Adipose tissue (tissue), 3 donors: ENCODE results near the gene WBP2. TPM values are rescaled to one million over a fixed set of nuclear protein-coding genes. Genes with fewer than 3 reads are reported as not detected.
A peak's percentile ranks its signal among the peaks of the same experiment; 100 is the strongest.

Source experiments
- H3K27ac ChIP-seq: one replicate; pipeline ENCODE4 v1.5.1; 2013; ENCODE audit warnings: low read depth, low read length
- WGBS, 3 donors: extraction: QIAGEN DNeasy Blood & Tissue Kit; methylation state at CpG; one replicate each; pipeline ENCODE4 v1.1.7; 2013; 5-methylcytosine and 5-hydroxymethylcytosine counted together
- polyA plus RNA-seq, 3 donors: library from polyadenylated mRNA; stranded (reverse); fragments of 200-250 nt; gene quantifications; one replicate each; pipeline ENCODE4 v1.2.3, GENCODE V29; 2013
- donor health status: healthy with polysubstance abuse.
- donor health status: Bipolar disorder and iron deficiency.
- donor health status: healthy.

Gene WBP2
- 100 to 1,000 TPM in 2 of 3 donors, 10 to 100 TPM in 1; 85.0 to 162 (median 107) TPM for polyA plus RNA-seq

- 0% methylated on average over 57 to 58 of the region's 58 CpGs for WGBS, 3 donors
- peak within 1 kb of the TSS; percentile 61 for H3K27ac ChIP-seq
These were observed at the start of gene WBP2 for GRCh38 chr17:75855310-75856061. Gene WBP2 (minus strand): TSS chr17:75855335. CDS start chr17:75855297, 38 bp downstream.

DNA sequence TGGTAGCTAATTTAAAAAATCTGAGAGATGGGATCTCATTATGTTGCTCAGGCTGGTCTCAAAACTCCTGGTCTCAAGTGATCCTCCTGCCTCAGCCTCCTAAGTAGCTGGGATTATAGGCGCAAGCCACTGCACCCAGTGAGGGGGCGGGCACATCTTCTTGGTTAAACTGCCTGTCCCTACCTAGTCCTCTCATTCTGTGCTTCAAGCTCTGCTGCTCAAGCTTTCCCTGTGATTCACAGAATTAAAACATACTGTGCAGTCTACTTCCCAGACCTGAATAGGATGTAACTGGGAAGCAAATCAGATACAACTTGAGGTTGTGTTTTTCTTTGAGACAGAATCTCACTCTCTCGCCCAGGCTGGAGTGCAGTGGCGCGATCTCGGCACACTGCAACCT lies 47.3 kb upstream of the WBP2 start:
- no peak overlapping the region for H3K27ac ChIP-seq
- WGBS, 3 donors = 94 to 96% (median 95%) methylated on average over 6 of the region's 6 CpGs

GRCh38 chr17:75901727-75902126 lies 46.6 kb upstream of the WBP2 start:
- WGBS, 3 donors = 89 to 92% (median 90%) methylated on average over 18 of the region's 18 CpGs
- H3K27ac ChIP-seq = no peak overlapping the region

GRCh38 chr17:75900691-75901533 lies 45.8 kb upstream of the WBP2 start:
- WGBS, 3 donors = 79 to 90% (median 90%) methylated on average over 13 of the region's 13 CpGs
- H3K27ac ChIP-seq = no peak overlapping the region

DNA sequence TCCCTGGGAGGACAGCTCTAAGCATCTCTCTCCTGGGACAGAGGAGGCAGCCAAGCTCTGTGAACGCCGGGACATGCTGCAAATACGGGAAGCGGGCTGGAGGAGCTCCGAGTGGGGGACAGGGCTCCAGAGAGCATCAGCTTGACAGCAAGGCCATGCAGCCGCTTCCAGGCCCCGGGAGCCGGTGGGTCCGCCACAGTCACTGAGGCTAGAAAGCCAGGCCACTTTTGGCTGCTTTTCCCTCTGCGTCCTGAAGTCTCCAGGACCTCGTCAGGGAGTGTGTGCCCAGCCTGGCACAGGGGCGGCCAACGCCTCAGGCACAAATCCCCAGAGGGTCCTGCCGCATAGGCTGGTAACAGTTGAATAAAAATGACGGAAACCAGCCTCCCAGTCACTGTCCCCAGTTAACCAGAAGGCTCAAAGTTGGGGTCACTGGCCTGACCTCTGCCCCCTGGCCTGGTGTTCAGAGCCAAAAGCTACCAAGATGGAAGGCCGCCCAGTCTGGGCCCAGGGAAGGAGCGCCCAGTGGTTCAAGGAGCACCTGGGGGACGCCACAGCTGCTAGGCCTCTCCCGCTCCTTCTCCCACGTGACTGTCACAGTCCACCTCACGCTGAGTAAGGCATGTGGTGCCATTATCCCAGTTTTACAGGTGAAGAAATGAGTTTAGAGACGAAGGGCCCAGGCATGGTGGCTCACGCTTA lies 44.8 kb upstream of the WBP2 start:
- WGBS, 3 donors = 88 to 89% (median 89%) methylated on average over 23 of the region's 23 CpGs
- H3K27ac ChIP-seq = no peak overlapping the region

DNA sequence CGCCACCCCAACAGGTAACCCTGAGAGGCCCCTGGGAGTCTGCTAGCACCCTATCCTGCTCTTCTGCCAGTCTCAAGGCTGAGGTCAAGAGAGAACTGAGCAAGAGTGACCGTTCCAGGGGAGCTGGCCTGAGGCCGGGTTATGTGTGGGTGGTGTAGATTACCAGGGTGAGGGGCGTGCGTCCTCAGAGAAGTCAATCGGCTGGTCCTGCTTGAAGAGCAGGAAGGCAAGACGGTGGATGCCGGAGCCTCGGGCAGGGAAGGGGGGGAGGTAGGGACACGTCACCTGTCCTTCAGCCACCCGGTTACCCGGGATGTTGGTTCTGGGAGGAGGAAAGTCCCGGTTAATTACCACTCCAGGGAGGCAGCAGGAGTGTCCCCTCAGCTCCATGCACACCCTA lies 44.2 kb upstream of the WBP2 start:
- WGBS, 3 donors = 86 to 94% (median 90%) methylated on average over 13 of the region's 13 CpGs
- H3K27ac ChIP-seq = no peak overlapping the region

- H3K27ac ChIP-seq = no peak overlapping the region
- WGBS, 3 donors = 96 to 97% (median 97%) methylated on average over 16 of the region's 16 CpGs
These were observed 43.7 kb upstream of the WBP2 start for GRCh38 chr17:75898791-75899190.

DNA sequence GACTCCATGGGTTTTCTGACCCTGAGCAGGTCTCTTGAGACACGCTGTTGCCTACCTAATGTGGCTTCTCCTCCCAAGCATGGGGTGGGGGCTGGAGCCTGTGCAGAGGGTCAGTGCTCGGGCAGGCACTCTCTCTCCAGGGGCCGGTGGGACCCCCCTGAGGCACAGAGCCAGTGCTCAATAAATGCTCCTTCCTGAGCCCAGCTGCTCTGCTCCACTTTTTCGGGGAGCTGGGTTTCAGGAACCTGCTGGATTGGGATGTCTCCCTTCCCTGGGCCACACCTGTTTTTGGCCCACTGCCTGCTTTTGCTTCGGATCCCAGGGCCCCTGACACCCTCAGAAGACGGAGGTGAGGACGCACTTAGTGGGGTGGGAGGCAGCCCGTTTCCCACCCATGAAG lies 42.9 kb upstream of the WBP2 start:
- 86 to 93% (median 87%) methylated on average over 8 of the region's 8 CpGs for WGBS, 3 donors
- H3K27ac ChIP-seq = no peak overlapping the region

DNA sequence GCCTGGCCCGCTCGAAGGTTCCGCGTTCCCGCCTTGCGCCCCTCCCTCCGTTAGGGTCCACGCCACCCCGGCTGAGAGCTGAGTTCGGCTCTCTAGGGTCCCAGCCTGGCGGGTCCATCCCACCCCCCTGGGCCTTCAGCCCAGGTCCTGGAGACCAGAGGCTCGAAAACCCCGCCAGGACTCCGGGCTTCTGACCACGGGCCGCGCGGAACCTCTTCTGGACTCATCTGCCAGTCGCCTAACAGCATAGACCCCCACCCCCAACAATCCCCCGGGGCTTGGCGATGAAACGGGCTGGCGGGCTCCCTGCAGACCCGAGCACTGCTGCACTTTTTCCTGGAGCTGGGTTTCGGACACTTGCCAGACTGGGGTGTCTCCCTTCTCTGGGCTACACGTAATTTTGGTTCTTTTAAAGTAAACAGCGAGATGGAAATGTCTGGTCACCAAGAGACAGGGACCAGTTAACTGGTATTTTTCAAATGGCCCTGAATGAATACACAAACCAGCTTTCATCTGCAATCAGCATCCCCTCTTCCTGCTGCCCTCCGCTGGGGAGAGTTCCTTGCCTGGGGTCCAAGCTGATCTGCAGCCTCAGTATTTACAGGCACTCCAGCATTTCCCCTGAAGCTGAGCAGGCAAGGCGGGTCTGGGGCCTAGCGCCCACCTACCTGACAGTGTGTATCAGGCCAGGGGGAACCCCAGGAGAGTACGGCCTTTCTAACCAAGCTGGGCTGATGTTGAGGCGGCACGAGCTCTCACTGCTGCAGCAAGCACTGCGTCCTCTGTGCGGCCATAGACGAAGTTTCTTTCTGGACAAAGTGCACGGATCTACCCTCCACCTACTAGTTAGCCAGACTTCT lies 42.3 kb upstream of the WBP2 start:
- H3K27ac ChIP-seq = no peak overlapping the region
- 46 to 62% (median 48%) methylated on average over 30 to 37 of the region's 37 CpGs for WGBS, 3 donors

- WGBS, 3 donors = 0 to 1% (median 1%) methylated on average over 60 to 102 of the region's 102 CpGs
- H3K27ac ChIP-seq = no peak within 1 kb of the TSS
These were observed 41.5 kb upstream of the WBP2 start, which contains the start of gene TRIM65 for GRCh38 chr17:75896415-75897159. Gene TRIM65 (minus strand): TSS chr17:75896951. CDS start chr17:75896937, 14 bp downstream.

DNA sequence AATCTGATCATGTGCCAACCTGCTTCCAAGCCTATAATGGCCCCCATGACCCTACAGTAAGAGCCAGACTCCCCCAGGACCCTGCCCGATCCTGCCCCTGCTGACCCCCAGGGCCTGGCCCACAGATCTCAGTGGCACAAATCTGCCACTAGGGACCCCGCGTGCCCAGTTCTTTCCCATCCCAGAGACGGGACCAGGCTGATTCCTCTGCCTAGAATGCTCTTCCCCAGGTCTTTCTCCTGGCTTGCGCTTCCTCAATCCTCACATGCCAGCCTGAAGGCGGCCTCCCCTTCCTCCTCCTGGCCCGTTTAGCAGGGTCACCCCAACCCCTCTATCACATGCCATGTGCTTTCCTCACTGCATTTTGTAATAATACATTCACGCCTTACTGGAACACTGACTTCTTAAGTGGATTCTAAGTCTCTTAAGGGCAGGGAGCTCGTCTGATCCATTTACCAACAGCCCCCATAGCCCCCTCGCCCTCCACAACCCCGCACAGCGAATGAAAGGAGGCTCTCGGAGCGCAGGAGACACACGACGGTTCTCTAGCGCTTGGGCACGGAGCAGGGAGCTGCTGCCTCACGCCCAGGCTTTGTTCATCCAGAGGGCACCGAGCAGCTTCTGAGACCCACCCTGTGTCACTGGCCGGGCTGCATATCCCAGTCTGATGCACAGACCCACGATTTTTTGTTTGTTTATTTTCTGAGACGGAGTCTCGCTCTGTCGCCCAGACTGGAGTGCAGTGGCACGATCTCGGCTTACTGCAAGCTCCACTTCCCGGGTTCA lies 40.4 kb upstream of the WBP2 start:
- WGBS, 3 donors = 21 to 45% (median 24%) methylated on average over 28 of the region's 28 CpGs
- no peak overlapping the region for H3K27ac ChIP-seq

GRCh38 chr17:75894049-75894733 lies 39.1 kb upstream of the WBP2 start:
- 71 to 83% (median 73%) methylated on average over 22 of the region's 22 CpGs for WGBS, 3 donors
- no peak overlapping the region for H3K27ac ChIP-seq

GRCh38 chr17:75893305-75894048 lies 38.3 kb upstream of the WBP2 start:
- no peak overlapping the region for H3K27ac ChIP-seq
- 90 to 94% (median 92%) methylated on average over 18 of the region's 18 CpGs for WGBS, 3 donors

DNA sequence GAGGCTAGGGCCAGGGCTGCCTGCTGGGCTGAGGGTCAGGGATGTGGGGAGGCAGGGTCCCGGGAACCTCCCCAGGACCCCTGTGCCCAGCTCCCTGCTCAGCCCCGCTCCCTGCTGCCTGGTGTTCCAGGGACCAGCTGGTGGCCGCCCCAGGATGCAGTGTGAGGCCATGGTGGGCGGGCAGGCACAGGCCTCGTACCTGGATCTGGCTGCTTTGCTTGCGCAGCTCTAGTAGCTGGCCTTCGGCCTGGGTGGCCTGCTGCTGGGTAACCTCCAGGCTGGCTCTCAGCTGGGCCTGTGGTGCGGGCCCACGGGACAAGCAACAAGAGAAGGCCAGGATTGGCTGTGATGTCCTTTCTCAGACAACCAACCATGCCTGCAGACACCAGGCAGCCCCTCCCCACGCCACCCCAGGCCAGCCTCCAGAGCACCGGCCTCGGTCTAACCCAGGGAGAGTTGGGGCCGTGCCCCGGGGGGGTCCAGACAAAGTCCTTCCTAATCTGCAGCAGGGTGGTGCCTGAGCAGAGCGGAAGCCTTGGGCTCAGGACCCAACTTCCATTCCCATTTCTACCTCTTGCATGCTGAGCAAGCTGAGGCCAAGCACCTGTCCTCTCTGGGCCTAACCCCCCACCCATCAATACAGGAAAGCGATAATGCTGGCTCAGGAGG lies 37.6 kb upstream of the WBP2 start:
- no peak overlapping the region for H3K27ac ChIP-seq
- 88 to 90% (median 90%) methylated on average over 16 of the region's 16 CpGs for WGBS, 3 donors
